Astrocyte of the spinal cord (primary cell): Measurements from ENCODE around the gene ZNF664.

Experiments
- DNase-seq: peaks from one replicate; pipeline ENCODE4 v3.0.0; 2011; ENCODE audit warnings: low read depth, low spot score
- H3K4me3 ChIP-seq: 2 replicates; pipeline ENCODE4 v1.5.1; 2011; ENCODE audit warnings: low read depth, mild to moderate bottlenecking, low read length, moderate library complexity
- in situ Hi-C: cut with HindIII; loops from 2 replicates; pipeline ENCODE4 v1.10.0; 2017; ENCODE audit warnings: low sequenced_read_pairs
- TF ChIP-seq, protein P1 (sequence below): IDR thresholded peaks from 2 replicates; pipeline ENCODE4 v1.5.1; 2012; ENCODE audit warnings: low read depth, mild to moderate bottlenecking, low read length, inconsistent platforms

ZNF664 gene

DNA sequence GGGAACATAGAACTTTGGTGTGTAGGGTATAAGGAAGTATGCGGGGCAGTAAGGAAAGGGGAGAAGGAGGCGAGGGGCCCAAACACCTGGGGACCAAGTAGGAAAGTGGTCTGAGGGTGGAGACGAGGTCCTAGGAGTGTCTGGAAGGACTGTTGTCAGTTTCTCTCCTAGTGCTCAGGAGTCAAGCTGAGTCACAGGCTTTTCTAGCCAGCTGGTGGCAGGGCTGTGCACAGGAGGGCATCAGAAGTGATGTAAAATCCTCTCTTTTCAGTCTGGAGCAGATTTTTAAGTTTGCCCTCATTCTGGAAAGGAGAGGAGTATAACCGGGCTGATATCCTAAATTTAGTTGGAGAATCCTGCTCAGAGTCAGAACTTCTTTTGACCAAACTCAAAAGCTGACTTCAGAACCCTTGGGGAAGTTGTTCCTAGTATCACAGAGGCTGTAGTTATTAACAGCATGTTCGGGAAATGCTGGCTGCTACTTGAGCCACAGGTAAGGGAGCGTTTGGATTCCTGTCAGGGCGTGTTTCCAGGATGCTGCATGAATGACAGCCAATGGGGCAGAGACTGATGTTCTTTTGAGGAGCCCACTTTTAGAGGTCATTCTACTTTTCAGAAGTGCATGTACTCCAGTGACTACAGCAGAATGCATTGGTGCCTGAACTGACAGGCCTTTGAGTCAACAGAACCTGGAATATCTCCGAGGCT lies 19.3 kb downstream of the ZNF664 start:
- DNase-seq: no peak
- no peak overlapping the region for H3K4me3 ChIP-seq
- in situ Hi-C loops: no loop called here
- TF ChIP-seq, protein P1, sequence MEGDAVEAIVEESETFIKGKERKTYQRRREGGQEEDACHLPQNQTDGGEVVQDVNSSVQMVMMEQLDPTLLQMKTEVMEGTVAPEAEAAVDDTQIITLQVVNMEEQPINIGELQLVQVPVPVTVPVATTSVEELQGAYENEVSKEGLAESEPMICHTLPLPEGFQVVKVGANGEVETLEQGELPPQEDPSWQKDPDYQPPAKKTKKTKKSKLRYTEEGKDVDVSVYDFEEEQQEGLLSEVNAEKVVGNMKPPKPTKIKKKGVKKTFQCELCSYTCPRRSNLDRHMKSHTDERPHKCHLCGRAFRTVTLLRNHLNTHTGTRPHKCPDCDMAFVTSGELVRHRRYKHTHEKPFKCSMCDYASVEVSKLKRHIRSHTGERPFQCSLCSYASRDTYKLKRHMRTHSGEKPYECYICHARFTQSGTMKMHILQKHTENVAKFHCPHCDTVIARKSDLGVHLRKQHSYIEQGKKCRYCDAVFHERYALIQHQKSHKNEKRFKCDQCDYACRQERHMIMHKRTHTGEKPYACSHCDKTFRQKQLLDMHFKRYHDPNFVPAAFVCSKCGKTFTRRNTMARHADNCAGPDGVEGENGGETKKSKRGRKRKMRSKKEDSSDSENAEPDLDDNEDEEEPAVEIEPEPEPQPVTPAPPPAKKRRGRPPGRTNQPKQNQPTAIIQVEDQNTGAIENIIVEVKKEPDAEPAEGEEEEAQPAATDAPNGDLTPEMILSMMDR: no peak

DNA sequence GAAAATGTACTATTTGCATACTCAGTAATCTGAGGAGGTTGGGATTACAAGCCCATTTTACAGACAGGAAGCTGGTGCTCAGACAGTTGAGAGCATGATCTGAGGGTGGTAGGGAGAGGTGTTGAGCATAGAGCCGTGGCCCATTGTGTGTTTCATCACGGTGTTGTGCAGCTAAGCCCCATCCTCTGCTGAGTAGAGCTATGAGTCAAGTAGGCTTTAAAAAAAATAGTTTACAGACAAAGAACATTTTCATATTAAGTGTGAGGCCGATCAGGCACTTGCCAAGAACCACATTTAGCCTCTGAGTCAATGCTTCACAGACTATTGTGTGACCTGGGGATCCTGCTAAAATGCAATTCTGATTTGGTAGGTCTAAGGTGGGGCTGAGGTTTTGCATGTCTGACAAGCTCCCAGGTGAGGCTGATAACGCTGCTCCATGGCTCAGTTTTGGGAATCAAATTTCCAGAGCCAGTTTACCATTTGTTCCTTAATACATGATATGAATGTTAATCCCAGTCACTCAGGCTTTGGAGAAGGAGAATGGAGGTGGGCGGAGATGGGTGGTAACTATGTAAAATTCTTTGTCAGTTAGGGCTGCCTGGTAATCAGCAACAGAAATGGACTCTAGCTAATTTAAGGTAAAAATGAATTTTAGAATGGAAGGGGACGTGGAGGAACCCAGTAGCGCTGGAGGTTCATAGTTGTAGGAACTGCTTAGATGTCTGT lies 22.2 kb downstream of the ZNF664 start:
- no peak overlapping the region for H3K4me3 ChIP-seq
- DNase-seq: peak; percentile 73
- TF ChIP-seq, protein P1: no peak
- in situ Hi-C loops: no loop called here

DNA sequence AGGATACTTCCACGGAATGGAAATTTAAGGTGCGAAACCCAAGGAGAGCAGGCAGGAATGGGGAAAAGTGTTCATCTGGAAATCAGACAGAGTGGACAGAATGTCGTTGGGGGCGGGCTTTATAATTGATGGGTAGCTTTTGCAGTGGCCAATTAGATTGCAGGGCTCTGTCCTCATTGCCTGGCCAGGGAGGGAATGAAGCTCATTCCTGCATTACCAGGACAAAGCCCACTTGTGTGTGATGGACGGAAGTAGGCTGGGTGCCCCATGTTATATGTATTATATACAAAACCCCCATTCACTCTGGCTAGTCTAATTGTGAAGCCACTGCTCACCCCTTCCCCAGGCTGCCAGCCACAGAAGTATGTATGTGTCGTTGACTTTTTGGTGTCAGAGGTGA lies 23.6 kb downstream of the ZNF664 start:
- TF ChIP-seq, protein P1: no peak
- DNase-seq: no peak
- H3K4me3 ChIP-seq: no peak overlapping the region
- in situ Hi-C loops: no loop called here

DNA sequence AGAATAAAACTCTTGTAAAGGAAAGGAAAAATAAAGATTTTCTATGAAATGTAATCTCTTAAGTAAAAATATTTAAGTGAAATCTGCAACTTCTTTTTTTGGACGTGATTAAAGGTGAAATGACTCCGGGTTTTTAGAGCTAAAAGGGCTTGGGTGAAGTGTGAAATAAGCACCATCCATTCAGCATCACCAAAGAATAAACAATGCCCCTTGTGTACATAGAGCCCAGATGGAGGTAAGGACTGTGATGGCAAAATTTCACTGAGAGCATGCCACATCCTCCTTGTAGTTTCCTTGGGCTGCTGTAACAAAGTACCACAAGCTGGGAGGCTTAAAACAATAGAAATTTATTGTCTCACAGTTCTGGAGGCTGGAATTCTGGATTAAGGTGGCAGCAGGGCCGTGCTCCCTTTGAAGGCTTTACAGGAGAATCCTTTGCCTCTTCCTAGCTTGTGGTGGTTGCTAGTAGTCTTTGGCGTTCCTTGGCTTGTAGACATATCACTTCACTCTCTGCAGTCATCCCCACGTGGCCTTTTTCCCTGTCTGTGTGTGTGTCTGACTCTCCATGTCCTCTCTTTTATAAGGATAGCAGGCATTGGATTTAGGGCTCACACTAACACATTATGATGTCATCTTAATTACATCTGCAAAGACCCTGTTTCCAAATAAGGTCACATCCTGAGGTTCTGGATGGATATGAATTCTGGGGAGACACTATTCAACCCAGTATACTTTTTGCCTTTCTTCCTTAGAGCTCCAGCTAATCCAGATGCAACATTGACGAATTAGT lies 24.2 kb downstream of the ZNF664 start:
- DNase-seq: no peak
- no peak overlapping the region for H3K4me3 ChIP-seq
- in situ Hi-C loops: no loop called here
- TF ChIP-seq, protein P1: no peak

DNA sequence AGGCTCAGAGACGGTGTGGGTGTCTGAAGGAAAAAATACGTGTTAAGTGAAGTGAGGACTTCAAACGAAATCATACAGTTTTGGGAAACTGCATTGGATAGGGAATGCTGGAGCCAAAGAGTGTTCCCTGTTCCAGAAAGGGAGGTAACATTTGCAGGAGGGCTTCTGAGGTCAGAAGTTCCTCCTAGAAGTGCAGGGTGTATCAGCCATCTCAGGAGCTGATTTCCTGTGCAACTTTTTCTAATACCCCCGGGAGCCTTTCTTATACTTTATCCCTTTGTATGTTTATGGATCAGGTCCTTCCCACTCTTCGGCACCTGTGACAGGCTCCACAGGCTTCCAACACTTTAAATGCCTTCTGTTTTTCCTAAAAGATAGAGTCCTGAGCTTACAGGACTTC lies 24.9 kb downstream of the ZNF664 start:
- TF ChIP-seq, protein P1: no peak
- in situ Hi-C loops: no loop called here
- H3K4me3 ChIP-seq: no peak overlapping the region
- no peak for DNase-seq

DNA sequence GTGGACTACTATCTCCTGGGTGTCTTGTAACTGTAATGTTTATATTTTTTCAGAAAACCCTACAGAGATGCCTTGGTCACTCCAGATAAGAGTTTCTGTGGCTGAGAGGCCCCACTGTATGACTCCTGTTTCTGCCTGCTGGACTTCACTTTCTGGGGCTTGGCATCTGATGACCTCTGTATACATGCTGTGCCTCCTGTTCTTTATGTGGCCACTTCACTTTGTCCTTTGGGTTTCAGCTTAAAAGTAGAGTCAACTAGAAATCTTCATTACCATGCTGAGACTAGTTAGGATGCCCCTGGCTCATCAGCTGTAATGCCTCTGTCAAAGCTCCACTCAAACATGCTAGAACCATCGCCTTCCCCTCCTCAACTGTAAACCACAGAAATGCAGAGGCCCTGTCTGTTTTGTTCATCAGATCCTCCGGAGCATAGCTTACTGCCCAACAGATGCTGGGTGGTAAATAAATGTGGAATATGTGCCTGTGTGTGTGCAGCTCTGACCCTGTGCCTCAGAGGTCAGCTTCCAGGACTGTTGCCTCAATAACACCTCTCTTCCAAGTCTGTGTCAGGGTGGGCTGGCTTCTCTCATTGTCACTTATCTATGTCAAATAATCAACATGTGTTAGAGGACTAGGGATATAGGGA lies 25.5 kb downstream of the ZNF664 start:
- no peak for DNase-seq
- H3K4me3 ChIP-seq: no peak overlapping the region
- TF ChIP-seq, protein P1: no peak
- in situ Hi-C loops: no loop called here
